Activated naive CD4-positive, alpha-beta T cell treated with anti-CD3 and anti-CD28 coated beads, Interleukin-2, amount 50 U/mL, for 72 hours (primary cell): Measurements from ENCODE around the gene SNX13. TPM values are rescaled to one million over a fixed set of nuclear protein-coding genes. Genes with fewer than 3 reads are reported as not detected.

ENCODE experiments used
- ATAC-seq, 2 donors: fragments of 150-1000 bp; cut with Tn5 transposase; 2 replicates each; pipeline ENCODE4 v1.10.0; 2021; ENCODE audit warnings: mild to moderate bottlenecking in 2 of 2, moderate library complexity in 2 of 2
- DNase-seq, 2 donors: peaks; one replicate each; pipeline ENCODE4 v3.0.0; 2021 to 2022; ENCODE audit warnings: low spot score in 2 of 2
- H3K27ac Mint-ChIP-seq, 2 donors: one replicate each; pipeline ENCODE4 v1.8.0; 2022; ENCODE audit warnings: mild to moderate bottlenecking in 2 of 2, mixed read lengths in 2 of 2
- H3K36me3 Mint-ChIP-seq, 2 donors: one replicate each; pipeline ENCODE4 v1.8.0; 2022; ENCODE audit warnings: mixed read lengths in 2 of 2
- H3K9me3 Mint-ChIP-seq, 2 donors: one replicate each; pipeline ENCODE4 v1.8.0; 2022; ENCODE audit warnings: mixed read lengths in 2 of 2
- total RNA-seq, 2 donors: library from RNA; stranded (reverse); gene quantifications; one replicate each; pipeline ENCODE4 v1.2.3, GENCODE V29; 2022

The SNX13 gene
- 10 to 100 TPM; 22.4 to 25.6 TPM for total RNA-seq

DNA sequence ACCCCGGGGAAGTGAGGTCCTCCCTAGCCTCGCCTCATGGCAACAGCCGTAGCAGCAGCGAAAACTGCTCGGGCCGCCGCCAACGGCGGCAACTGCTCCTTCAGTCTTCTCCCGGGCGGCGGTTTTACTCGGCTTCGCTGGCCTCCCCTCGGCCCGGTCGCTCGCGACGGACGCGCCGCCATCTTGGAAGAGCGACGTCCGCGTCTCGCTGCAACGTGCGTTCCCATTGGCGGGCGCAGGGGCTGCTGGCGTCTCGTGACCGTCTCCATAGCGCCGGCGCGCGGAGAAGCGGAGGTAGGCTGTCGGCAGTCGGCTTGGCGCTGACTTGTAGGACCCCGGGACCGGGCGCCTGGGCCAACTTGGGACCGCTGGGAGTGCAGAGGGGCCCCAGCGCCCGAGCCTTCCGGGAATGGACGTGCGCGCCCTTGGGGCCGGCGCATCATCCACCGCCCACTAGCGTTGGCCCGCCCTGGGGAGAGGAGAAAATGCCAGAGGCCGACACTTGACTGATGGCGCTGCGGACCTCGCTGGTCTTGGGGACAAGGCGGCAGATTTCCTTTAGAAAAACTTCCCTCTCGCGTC, at the start of gene SNX13:
SNX13 (minus strand) TSS at position 193 of the 582 bp plus-strand sequence. CDS start 199 bp downstream, outside the sequence.
- ATAC-seq (peak; percentile 91 to 92), DNase-seq (peak; percentile 87 to 89)
- Mint-ChIP-seq H3K36me3 (peaks cover 0 to 13% of the 10 kb centered on the region in 2 donors), H3K27ac (peak within 1 kb of the TSS; percentile 94 to 97), H3K9me3 (no peaks in the 10 kb centered on the region)

DNA sequence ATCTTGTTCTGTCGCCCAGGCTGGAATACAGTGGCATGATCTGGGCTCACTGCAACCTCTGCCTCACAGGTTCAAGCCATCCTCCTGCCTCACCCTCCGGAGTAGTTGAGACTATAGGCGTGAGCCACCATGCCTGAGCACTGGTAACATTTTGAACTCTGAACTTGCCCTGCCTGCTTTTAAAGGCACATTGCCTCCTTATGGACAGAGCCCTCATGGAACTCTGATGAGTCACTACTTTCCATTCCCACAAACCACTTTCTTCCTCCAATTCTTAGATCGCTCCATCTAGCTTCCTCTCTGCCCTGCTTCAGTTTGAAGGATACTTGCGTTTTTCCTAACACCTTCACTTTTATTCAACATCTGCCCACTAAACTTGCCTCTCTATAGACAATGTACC, 49.3 kb upstream of the SNX13 start:
- no peak overlapping the region for H3K27ac Mint-ChIP-seq
- no peaks in the 10 kb centered on the region for H3K9me3 Mint-ChIP-seq
- no peaks in the 10 kb centered on the region for H3K36me3 Mint-ChIP-seq
- ATAC-seq = no peak
- DNase-seq = no peak

GRCh38 chr7:17988858-17989257, 48.6 kb upstream of the SNX13 start:
- Mint-ChIP-seq H3K27ac (no peak overlapping the region), H3K9me3 (no peaks in the 10 kb centered on the region), H3K36me3 (no peaks in the 10 kb centered on the region)
- no peak for ATAC-seq
- DNase-seq = no peak

DNA sequence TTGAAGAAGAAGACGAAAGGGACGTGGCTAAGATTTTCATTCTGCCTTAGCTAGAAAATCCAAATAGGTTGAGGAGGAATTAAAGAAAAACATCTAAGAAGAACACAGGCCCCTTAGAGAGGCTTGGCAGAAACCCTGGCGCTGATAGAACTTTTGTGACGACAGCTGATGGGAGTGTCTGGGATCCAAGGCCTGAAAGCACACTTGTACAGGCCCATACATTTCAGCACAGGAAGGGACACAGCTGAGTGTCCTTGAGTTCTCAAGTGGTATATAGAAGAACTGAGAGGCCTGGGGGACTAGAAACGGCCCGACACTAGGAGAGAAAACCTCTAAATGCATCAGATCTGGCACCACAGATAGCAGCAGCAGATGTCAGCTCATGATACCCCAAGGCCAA, 47.8 kb upstream of the SNX13 start:
- ATAC-seq = no peak
- Mint-ChIP-seq H3K9me3 (peaks cover 0 to 2% of the 10 kb centered on the region in 2 donors), H3K27ac (no peak overlapping the region), H3K36me3 (no peaks in the 10 kb centered on the region)
- no peak for DNase-seq

GRCh38 chr7:17986851-17987250, 46.6 kb upstream of the SNX13 start:
- DNase-seq (no peak), ATAC-seq (no peak)
- Mint-ChIP-seq H3K9me3 (peaks cover 0 to 4% of the 10 kb centered on the region in 2 donors), H3K36me3 (no peaks in the 10 kb centered on the region), H3K27ac (no peak overlapping the region)

- Mint-ChIP-seq H3K36me3 (no peaks in the 10 kb centered on the region), H3K9me3 (peaks cover 0 to 4% of the 10 kb centered on the region in 2 donors), H3K27ac (no peak overlapping the region)
- no peak for DNase-seq
- no peak for ATAC-seq
Observed at GRCh38 chr7:17985473-17986239, 45.4 kb upstream of the SNX13 start.

DNA sequence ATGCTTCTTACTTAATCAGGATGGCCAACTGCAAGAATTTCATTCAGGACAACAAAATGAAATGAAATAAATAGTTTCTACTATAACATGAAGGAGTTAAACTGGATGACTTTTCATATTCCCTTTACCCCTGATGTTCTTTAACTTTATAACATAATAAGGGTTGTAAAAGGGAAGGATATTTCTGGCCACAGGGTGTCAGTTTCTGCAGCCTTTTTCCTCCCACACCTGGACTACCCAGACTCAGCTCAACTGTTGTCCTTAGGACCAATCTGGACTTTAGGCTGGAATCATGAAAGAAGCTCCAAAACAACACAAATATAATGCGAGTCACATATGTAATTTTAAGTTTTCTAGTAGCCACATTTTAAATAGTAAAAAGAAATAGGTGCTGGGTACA, 44.0 kb upstream of the SNX13 start:
- no peak for DNase-seq
- Mint-ChIP-seq H3K9me3 (peaks cover 0 to 4% of the 10 kb centered on the region in 2 donors), H3K36me3 (no peaks in the 10 kb centered on the region), H3K27ac (no peak overlapping the region)
- ATAC-seq = no peak

DNA sequence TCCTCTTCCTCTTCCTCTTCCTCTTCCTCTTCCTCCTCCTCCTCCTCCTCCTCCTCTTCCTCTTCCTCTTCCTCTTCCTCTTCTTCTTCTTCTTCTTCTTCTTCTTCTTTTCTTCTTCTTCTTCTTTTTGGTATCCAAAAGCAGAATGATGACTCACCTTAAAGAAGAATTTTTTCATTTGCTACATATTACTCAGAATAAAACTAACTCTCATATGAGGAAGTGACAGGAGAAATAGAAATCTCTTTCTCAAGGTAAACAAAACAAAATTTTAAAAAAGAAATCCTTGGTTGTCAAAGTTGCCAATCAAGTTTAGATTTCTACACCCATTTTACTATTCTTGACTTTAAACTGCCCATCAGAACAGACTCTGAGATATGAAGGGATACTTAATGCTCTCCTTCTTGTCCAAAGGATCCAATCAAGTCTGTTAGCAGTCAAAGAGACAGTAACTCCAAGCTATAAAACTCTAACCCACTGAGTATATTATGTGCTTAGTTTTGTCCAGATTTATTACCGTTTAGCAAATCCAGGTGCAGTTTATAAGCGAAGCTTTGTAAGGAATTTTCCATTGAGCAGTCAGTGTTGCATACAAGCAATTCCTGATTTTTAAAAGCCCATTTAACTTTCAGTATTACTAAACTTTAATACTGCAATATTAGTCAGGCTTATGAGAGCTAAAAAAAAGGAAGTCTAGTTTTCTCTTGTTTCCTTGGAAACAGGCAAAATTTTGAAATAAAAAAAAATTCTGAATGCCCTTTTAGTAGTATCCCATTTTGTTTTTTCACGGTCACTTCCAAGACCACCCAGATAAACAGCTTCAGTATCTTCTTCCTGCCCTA, 43.1 kb upstream of the SNX13 start:
- H3K9me3 Mint-ChIP-seq = peaks cover 0 to 4% of the 10 kb centered on the region in 2 donors
- ATAC-seq (peak in 1 of 2 donors; percentile 44), DNase-seq (no peak)
- no peak overlapping the region for H3K27ac Mint-ChIP-seq
- no peaks in the 10 kb centered on the region for H3K36me3 Mint-ChIP-seq

GRCh38 chr7:17976952-17977351, 36.7 kb upstream of the SNX13 start:
- peak in 1 of 2 donors; percentile 78 for ATAC-seq
- Mint-ChIP-seq H3K36me3 (no peaks in the 10 kb centered on the region), H3K27ac (no peak overlapping the region), H3K9me3 (no peaks in the 10 kb centered on the region)
- DNase-seq = no peak

DNA sequence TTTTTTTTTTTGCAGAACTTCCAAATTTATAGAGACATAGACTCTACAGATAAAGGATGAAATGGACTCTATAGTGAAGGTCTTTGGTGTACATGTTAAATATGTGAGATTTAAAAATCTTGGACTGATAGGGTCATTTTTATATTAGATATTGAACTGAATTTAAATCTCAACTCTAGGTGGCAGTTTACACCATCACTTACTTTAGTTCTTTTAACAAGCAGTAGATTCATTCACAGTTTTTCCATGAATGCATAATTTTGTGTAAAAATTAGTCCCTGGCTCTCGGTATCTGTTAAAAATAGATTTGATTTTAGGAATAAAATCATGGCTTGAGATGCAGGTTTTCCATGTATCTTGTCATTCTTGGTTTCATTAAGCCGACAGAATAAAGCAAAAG, 31.1 kb upstream of the SNX13 start:
- no peaks in the 10 kb centered on the region for H3K36me3 Mint-ChIP-seq

GRCh38 chr7:17968791-17969715, 28.8 kb upstream of the SNX13 start:
- Mint-ChIP-seq H3K9me3 (no peaks in the 10 kb centered on the region), H3K27ac (no peak overlapping the region), H3K36me3 (no peaks in the 10 kb centered on the region)
- no peak for ATAC-seq
- no peak for DNase-seq

More for the DNA sequence above, 31.1 kb upstream of the SNX13 start:
- DNase-seq = no peak
- Mint-ChIP-seq H3K9me3 (no peaks in the 10 kb centered on the region), H3K27ac (no peak overlapping the region)
- no peak for ATAC-seq

DNA sequence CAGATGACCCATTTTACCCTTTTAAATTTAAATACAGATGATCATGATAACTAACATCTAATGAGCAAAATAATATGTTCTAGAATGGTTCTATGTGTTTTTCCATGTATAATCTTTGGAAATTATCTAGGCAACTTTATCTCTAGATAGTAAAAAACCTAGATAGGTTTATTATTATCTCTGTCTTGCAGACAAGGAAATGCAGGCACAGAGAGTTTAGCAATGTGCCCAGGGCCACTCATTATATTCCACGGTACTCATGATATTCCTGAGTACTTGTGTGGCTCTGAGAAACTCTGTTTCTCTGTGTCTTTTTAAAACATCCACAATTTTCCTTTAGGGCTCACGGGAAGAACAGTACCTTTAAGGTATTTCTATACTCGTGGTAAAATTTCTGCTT, 26.4 kb upstream of the SNX13 start:
- Mint-ChIP-seq H3K27ac (no peak overlapping the region), H3K36me3 (no peaks in the 10 kb centered on the region), H3K9me3 (no peaks in the 10 kb centered on the region)
- ATAC-seq (no peak), DNase-seq (no peak)

- no peak for DNase-seq
- H3K27ac Mint-ChIP-seq = no peak overlapping the region
- ATAC-seq = no peak
- H3K9me3 Mint-ChIP-seq = no peaks in the 10 kb centered on the region
- H3K36me3 Mint-ChIP-seq = no peaks in the 10 kb centered on the region
Observed at GRCh38 chr7:17965603-17966002, 25.3 kb upstream of the SNX13 start.

DNA sequence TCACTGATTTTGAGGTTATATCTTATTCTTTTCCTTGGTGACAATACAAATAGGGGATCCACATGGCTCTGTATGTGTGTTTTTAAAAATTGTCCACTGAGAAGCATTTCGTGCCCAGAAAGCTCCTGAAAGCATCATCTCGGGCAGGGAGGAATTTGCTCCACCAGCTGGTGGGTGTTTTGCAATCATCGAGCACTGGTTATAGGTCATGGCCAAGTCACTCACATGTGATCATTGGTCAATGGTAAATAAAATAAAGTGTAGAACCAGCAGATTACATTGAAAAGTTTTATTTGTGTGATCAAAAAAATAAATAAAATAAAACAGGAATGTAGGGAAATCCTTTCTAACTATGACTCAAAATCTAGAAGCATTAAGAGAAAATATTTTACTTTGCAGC, 23.0 kb upstream of the SNX13 start:
- no peaks in the 10 kb centered on the region for H3K9me3 Mint-ChIP-seq
- DNase-seq (no peak), ATAC-seq (no peak)
- H3K36me3 Mint-ChIP-seq = no peaks in the 10 kb centered on the region
- no peak overlapping the region for H3K27ac Mint-ChIP-seq

DNA sequence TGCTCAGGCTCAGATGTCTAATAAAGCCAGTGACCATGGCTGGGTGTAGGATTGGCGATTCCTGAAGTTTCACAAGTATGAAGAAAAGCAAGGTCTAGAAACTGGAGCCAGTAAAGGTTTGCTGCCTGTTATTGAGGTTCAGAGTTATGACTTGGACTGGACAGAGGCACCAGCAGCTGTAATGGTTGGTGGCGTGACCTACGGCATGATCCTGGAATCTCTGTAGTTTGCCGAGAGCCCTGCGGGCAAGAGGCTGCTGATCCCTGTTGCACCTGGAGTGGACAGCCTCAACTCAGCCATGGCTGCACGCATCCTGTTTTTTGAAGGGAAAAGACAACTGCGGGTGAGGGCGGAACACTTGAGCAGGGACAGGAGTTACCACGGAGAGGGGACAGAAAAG, 22.4 kb upstream of the SNX13 start:
- Mint-ChIP-seq H3K36me3 (no peaks in the 10 kb centered on the region), H3K27ac (no peak overlapping the region), H3K9me3 (no peaks in the 10 kb centered on the region)
- ATAC-seq (no peak), DNase-seq (no peak)

DNA sequence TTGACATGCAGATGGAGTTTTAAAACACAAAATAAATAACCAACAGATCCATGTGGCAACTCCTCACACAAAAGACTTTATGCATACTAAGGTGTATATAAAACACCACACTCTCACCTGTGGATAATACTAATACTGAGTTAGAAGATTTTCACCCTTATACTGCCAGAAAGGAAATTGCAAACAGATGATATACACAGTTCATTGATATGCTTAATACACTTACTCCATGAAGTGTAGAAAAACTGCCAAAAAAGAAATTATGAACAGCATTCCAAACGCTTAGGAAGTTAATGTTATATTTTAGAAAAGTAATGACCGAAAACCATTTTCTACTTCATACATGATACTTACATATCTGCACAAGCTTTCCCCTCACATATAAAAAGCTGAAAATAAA, 17.6 kb upstream of the SNX13 start:
- DNase-seq (no peak), ATAC-seq (no peak)
- H3K36me3 Mint-ChIP-seq = peaks cover 0 to 7% of the 10 kb centered on the region in 2 donors
- no peak overlapping the region for H3K27ac Mint-ChIP-seq
- H3K9me3 Mint-ChIP-seq = peaks cover 0 to 5% of the 10 kb centered on the region in 2 donors
